ENCODE measurements around the gene CANT1. TPM values are rescaled to one million over a fixed set of nuclear protein-coding genes. Genes with fewer than 3 reads are reported as not detected.
"Not testable (repeated sequence)": the region's sequence is repeated elsewhere in the genome, so short reads cannot be mapped to it uniquely, and the experiment has no call there.

Gene CANT1
- total RNA-seq, 3 donors from 2014 or later, result 26.1 to 48.1 (median 41.0) TPM

DNA sequence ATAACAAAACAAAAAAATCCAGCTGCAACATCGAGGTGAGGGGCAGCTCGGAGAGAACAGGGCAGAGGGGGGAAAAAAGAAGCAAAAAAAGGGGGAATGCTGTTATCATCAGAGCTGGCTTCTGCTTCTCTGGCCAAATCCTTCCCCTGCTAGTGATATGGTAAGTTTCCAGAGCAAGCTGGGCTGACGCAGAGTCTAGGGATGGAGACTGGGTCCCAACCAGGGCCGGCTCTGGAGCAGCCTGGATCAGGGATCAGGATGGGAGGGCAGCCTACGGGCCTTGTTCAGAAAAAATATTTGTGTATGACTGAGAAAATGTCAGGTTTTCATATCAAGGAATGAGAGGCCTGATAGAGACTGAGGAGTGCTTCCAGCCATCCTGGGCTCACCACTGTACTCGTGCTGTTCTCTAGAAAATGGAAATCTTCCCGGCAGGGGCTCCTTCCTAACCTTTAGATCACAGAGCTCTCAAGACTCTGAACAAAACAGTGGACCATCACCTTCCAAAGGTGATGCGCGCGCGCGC is 13.7 kb upstream of the CANT1 start:
- H3K4me3 ChIP-seq, result peak overlapping the region in 2 of 3 donors; percentile 56 to 79
- intact Hi-C loops (cut with DNase I; ENCODE audit: low total_unique reads), result no loop called here
- no peaks in the 10 kb centered on the region for H3K27me3 ChIP-seq
- TF ChIP-seq POLR2AphosphoS5 (IDR thresholded peaks at IDR 0.05) (no peak), POLR2A (IDR thresholded peaks at IDR 0.05) (no peak)
- TF ChIP-seq, protein P1, sequence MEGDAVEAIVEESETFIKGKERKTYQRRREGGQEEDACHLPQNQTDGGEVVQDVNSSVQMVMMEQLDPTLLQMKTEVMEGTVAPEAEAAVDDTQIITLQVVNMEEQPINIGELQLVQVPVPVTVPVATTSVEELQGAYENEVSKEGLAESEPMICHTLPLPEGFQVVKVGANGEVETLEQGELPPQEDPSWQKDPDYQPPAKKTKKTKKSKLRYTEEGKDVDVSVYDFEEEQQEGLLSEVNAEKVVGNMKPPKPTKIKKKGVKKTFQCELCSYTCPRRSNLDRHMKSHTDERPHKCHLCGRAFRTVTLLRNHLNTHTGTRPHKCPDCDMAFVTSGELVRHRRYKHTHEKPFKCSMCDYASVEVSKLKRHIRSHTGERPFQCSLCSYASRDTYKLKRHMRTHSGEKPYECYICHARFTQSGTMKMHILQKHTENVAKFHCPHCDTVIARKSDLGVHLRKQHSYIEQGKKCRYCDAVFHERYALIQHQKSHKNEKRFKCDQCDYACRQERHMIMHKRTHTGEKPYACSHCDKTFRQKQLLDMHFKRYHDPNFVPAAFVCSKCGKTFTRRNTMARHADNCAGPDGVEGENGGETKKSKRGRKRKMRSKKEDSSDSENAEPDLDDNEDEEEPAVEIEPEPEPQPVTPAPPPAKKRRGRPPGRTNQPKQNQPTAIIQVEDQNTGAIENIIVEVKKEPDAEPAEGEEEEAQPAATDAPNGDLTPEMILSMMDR (IDR thresholded peaks at IDR 0.05), result no peak
- no peaks in the 10 kb centered on the region for H3K9me3 ChIP-seq
- peak overlapping the region in 1 of 2 donors; percentile 77 for H3K27ac ChIP-seq
- DNase-seq (ENCODE audit: low spot score in 2 of 2), result no peak
- H3K4me1 ChIP-seq, result peaks cover 19 to 27% of the 10 kb centered on the region in 2 donors
- H3K36me3 ChIP-seq, result no peaks in the 10 kb centered on the region

DNA sequence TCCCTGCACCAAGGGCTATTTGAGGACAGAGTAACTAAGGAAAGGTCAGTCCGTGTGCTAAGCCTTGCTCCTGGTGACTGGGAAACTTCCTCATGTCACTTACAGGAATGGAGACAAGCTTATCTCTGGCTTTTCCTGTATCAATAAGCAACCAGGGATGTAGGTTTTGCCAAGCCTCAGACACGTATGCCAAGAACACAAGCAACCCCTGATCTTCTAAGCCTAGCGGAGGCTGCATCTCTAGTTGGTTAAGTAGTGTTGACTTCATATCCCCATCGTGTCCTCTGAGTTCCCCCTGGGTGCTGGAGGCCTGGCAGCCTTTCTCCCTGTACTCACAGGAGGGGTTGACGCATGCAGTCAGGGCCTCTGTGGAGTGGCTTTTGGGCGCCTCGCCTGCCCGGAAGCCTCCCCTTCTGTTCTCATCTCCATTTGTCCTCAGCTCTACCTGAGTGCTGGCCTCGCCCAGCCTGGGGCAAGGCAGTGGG is 13.0 kb upstream of the CANT1 start:
- H3K4me1 ChIP-seq, result peaks cover 13 to 20% of the 10 kb centered on the region in 2 donors
- H3K27ac ChIP-seq, result peak overlapping the region in 1 of 2 donors; percentile 77
- peak in 1 of 2 donors; percentile 37 for DNase-seq (ENCODE audit: low spot score in 2 of 2)
- H3K36me3 ChIP-seq, result no peaks in the 10 kb centered on the region
- peak in 1 of 3 donors; percentile 19 for TF ChIP-seq POLR2AphosphoS5 (IDR thresholded peaks at IDR 0.05)
- TF ChIP-seq, protein P1 (IDR thresholded peaks at IDR 0.05), result no peak
- H3K4me3 ChIP-seq, result peak overlapping the region in 2 of 3 donors; percentile 56 to 79
- no peaks in the 10 kb centered on the region for H3K27me3 ChIP-seq
- H3K9me3 ChIP-seq, result no peaks in the 10 kb centered on the region
- intact Hi-C loops (cut with DNase I; ENCODE audit: low total_unique reads), result no loop called here

DNA sequence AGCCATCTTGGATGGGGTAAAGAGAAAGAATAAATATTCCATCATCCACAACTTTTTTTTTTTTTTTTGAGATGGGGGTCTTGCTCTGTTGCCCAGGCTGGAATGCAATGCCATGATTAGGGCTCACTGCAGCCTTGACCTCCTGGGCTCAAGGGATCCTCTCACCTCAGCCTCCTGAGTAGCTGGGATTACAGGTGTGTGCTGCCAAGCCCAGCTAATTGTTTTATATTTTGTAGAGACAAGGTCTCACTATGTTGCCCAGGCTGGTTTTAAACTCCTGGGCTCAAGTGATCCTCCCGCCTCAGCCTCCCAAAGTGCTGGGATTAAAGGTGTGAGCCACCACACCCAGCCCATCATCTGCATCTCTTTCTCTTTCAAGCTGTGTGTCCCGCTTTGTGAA is 12.4 kb upstream of the CANT1 start:
- H3K9me3 ChIP-seq; H3K27me3 ChIP-seq; intact Hi-C loops (cut with DNase I; ENCODE audit: low total_unique reads); H3K4me3 ChIP-seq; H3K36me3 ChIP-seq: not testable (repeated sequence)
- peak in 1 of 2 donors; percentile 2 for DNase-seq (ENCODE audit: low spot score in 2 of 2)
- Histone ChIP-seq H3K27ac (peak overlapping the region in 1 of 2 donors; percentile 77), H3K4me1 (peaks cover 7 to 14% of the 10 kb centered on the region in 2 donors)

DNA sequence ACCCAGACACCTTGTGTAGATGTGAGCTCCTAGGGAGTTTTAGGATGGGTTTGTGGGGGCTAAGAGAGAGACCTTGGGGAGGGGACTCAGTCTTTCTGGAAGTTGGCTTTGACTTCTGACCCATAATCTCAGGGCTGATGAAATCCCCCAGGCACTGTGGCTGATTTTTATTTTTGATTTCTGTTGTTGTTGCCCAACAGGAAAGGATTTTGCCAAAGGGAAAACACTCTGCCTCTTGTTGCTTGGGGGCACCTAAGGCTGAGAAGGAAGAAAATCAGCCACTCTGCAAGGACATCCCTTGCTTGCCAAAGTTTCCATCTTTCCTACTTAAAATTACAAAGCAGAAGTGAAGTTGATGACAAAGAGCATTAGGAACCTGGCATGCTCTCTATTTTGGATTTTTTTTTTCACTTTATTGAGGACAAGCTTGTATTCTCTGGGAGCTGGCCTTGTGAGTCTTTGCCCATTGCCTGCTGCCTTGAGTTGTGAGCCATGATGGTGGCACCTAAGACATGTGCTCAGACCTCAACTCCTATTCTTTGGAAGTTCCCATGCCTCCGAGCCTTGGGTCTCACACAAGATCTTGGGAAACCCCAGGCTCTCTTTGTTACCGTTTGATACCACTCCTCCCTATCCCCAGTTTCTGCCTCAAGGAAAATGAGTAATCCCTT is 11.2 kb upstream of the CANT1 start:
- TF ChIP-seq, protein P1 (IDR thresholded peaks at IDR 0.05), result no peak
- TF ChIP-seq POLR2A (IDR thresholded peaks at IDR 0.05) (no peak), POLR2AphosphoS5 (IDR thresholded peaks at IDR 0.05) (no peak)
- no peak overlapping the region for H3K4me3 ChIP-seq
- H3K36me3 ChIP-seq, result no peaks in the 10 kb centered on the region
- DNase-seq (ENCODE audit: low spot score in 2 of 2), result peak in 1 of 2 donors; percentile 22
- intact Hi-C loops (cut with DNase I; ENCODE audit: low total_unique reads), result no loop called here
- peaks cover 4 to 7% of the 10 kb centered on the region in 2 donors for H3K4me1 ChIP-seq
- H3K27me3 ChIP-seq, result no peaks in the 10 kb centered on the region
- H3K9me3 ChIP-seq, result no peaks in the 10 kb centered on the region
- peak overlapping the region; percentile 9 to 70 for H3K27ac ChIP-seq

DNA sequence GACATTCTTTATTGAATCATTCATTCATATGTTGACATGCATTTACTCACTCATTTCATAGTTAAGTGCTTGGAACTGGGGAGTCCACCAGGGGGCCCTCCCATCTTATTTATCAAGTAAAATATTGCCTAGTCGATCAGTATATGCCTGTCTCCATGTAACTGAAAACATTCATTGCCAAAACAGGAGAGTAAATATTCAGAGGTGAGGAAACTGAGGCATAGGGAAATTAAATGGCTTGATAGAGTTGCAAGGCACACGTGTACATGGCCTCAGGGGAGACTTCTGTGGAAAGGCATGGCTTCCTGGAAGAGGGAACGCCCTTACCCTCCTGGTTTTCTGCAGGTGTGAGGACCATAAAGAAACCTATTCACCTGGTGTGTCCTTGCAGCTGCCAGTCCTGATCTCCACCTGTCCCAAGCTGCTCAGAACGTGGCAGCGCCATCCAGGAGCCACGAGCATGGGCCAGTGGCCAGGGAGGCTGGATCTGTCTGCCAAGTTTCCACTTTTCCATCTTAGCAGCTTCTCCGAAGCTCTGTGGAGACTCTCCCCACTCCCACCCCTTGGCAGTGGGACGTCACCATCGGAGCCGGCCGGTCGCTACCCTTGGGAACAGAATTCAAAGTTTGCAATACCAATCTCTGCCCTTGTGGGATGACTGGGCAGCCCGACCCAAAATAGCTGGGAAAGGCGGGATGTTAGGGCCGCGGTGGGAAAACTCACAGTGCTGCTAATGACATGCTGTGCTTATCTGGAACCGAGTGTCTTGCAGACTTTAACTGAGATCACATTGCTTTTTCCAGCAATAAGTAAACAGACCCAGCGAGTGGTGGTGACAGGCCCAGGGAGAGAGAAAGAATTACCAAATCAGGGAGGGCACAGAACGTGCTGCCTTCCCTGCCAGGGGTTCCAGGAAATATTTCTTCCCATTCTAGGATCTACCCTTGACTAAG is 10.3 kb upstream of the CANT1 start:
- Histone ChIP-seq H3K4me3 (peak overlapping the region in 1 of 3 donors; percentile 39), H3K27me3 (no peaks in the 10 kb centered on the region), H3K27ac (peak overlapping the region; percentile 9 to 70), H3K4me1 (peaks cover 4 to 7% of the 10 kb centered on the region in 2 donors), H3K9me3 (no peaks in the 10 kb centered on the region), H3K36me3 (no peaks in the 10 kb centered on the region)
- TF ChIP-seq POLR2A (IDR thresholded peaks at IDR 0.05) (no peak), POLR2AphosphoS5 (IDR thresholded peaks at IDR 0.05) (peak in 2 of 3 donors; percentile 24 to 43)
- TF ChIP-seq, protein P1 (IDR thresholded peaks at IDR 0.05), result peak; percentile 13 to 73 (median 65)
- peak in 1 of 2 donors; percentile 56 for DNase-seq (ENCODE audit: low spot score in 2 of 2)
- intact Hi-C loops (cut with DNase I; ENCODE audit: low total_unique reads), result no loop called here

Measured in breast epithelium (tissue), 4 donors.